Measurements from ENCODE around the gene MMP20.

MMP20 gene

DNA sequence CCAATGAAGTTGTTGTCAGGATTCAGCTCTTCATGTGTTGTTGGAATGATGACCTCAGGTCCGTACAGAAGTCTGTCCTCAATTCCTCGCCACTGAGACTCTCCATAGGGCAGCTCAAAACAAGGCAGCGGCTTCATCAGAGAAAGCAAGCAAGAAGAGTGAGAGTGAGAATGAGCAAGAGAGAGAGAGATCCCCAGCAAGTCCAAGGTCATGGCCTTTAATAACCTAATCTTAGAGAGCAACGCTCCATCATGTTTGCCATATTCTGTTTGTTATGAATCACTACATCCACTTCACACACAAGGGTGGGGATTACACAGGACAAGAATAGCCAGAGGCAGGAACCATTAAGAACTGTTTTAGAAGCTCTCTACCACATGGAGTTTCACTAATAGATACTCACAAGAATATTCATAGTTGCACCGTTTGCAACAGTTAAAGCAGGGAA, 71.3 kb downstream of the MMP20 start:
- no peak for DNase-seq (ENCODE audit: low read depth)

- no peak for DNase-seq (ENCODE audit: low read depth)
Observed at GRCh38 chr11:102552447-102553194, 72.5 kb downstream of the MMP20 start.

GRCh38 chr11:102552020-102552419, 73.1 kb downstream of the MMP20 start:
- DNase-seq (ENCODE audit: low read depth), result no peak

GRCh38 chr11:102551169-102551781, 73.9 kb downstream of the MMP20 start:
- DNase-seq (ENCODE audit: low read depth), result no peak

DNA sequence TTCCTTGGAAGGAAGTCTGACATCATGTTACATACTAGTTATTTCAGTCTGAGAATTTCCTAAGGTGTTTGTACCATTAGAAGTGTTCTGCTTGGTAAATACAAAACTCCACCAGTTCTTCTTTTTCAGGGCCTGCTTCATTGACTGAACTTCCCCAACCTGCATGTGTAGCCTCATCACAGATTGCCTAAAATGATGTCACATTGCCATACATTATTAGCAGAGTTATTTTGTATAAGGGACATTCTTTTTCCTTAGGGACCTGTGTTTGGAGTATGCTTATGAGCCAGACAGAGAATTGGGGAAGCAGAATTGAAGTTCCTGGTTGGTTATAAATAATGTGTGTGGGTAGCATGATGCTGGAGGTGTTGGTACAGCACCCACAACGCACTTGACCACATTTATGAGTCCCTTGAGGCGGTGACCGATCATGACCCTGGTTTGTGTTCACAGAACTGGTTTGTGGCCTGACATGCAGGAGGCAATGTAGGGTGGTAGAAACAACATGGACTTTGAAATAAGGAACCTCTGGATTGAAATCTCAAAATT, 78.1 kb downstream of the MMP20 start:
- DNase-seq (ENCODE audit: low read depth), result no peak

- DNase-seq (ENCODE audit: low read depth), result no peak
Observed at GRCh38 chr11:102546427-102546826, 78.7 kb downstream of the MMP20 start.

GRCh38 chr11:102545701-102546100, 79.4 kb downstream of the MMP20 start:
- DNase-seq (ENCODE audit: low read depth), result no peak

- no peak for DNase-seq (ENCODE audit: low read depth)
Observed at GRCh38 chr11:102544594-102544993, 80.5 kb downstream of the MMP20 start.

DNA sequence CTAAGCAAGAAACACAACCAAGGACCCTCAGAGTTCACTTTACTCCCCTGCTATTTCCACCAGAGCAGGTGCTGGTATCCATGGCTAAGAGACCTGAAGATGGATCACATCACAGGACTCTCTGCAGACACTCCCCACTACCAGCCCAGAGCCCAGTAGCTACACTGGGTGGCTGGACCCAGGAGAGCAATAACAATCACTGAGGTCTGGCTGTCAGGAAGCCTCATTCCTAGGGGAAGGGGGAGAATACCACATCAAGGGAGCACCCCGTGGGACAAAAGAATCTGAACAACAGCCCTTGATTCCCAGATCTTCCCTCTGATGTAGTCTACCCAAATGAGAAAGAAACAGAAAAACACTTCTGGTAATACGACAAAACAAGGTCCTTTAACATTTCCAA, 85.6 kb downstream of the MMP20 start:
- DNase-seq (ENCODE audit: low read depth), result no peak

DNA sequence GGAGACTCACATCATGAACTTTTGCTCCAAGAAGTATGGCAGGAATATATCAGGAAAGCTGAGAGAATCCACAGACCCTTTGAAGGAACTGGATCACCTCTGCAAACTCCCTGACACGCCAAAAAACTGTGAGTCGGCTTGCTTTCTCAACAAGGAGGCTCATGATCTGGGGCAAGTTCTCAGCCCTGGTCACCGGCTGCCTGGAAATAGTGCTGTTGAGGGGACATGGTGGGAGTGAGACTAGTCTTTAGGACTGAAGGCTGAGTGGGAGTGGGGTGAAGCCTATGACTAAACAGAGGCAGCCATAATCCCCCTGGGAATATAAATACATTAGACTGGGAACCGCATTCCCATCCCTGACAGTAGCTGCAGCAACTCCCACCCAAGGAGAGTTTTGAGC, 86.2 kb downstream of the MMP20 start:
- no peak for DNase-seq (ENCODE audit: low read depth)

GRCh38 chr11:102534261-102534872, 90.8 kb downstream of the MMP20 start:
- DNase-seq (ENCODE audit: low read depth), result no peak

DNA sequence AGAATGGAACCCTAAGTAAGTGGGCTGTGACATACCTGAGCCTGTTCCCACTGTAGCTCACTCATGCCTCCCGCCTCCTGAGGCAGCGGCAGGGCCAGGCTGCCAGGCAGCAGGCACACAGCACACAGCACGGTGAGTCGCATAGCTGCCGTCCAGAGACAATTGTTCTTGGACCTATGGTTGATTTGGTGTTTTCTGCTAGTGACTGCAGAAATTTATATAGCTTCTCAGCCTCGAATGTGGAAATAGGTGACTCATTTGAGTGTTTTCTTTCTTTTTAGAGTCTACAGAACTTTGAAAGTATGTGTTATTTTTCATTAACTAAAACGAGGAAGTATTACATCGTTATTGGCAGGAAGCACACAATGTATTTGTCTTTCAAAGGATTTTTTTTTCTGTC, 94.6 kb downstream of the MMP20 start, which contains the start of gene MMP7:
Gene MMP7, minus strand, starts transcription at position 190 of the 400 bp plus-strand sequence. Its CDS starts 47 bp downstream, at position 143.
- no peak for DNase-seq (ENCODE audit: low read depth)

DNA sequence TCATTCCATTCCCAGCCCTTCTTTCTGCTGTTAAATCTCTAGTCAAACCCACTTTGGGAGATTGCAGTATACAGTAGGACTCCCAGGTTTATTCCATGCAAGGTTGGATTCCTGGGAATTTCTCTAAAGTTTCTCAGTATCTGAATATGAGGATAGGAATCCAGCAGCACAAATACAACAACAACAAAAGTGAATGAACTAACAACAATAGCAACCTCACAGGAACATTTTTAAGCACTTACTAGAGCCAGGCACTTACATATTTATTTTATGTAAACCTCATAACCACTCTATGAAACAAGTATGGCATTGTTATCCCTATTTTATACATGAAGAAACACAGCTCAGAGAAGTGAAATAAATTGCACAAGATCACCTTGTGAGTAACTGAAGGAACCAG, 96.5 kb downstream of the MMP20 start:
- no peak for DNase-seq (ENCODE audit: low read depth)

DNA sequence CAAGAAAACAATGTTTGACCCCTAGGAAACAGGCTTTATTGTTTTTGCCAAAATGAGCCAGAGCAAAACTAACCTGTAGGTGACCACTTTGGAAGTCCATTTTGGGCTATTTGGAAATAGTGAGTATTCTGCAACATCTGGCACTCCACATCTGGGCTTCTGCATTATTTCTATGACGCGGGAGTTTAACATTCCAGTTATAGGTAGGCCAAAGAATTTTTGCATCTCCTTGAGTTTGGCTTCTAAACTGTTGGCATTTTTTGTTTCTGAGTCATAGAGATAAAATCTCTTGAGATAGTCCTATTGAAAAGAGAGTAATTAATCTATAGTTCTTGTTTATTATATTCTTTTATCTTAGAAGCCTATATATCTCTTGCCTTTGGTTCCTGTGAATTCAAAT, 97.4 kb downstream of the MMP20 start:
- no peak for DNase-seq (ENCODE audit: low read depth)

DNA sequence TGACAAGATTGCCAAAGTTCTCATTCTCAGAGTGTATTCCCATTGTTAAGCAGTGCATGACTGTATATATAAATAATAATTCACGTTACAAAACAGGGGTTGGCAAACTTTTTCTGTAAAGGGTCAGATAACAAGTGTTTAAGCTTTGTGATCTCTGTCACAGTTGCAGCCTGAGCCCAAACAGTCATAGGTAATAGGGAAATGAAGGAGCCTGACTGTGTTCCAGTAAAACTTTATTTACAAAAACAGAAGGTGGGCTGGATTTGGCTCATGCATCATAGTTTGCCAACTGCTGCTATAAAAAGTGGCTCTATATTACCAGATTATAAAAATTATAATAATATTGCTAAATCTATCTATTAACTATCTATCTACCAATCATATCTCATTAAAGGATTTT, 98.1 kb downstream of the MMP20 start:
- no peak for DNase-seq (ENCODE audit: low read depth)

Data from stimulated activated CD8-positive, alpha-beta memory T cell treated with anti-CD3 and anti-CD28 coated beads, Interleukin-15, amount 100 ng/mL, for 24 hours (primary cell).